Neural cell (in vitro differentiated cells): ENCODE data around the gene PDE4D.

Experiments
- CTCF ChIP-seq: fragments of 450-650 bp; IDR thresholded peaks from 2 replicates; pipeline ENCODE4 v1.5.1; 2014; ENCODE audit warnings: antibody characterized with exemption, mild to moderate bottlenecking, moderate library complexity; ENCODE audit not compliant: poor library complexity, severe bottlenecking
- EP300 ChIP-seq: fragments of 450-650 bp; conservative IDR thresholded peaks from 2 replicates; pipeline ENCODE4 v1.6.1; 2014; ENCODE audit warnings: antibody characterized with exemption, mild to moderate bottlenecking, moderate library complexity; ENCODE audit not compliant: poor library complexity, severe bottlenecking
- EZH2 ChIP-seq: fragments of 200-600, 300-800 bp; shearing (Covaris generic), sonication (generic); IDR thresholded peaks from 2 replicates; pipeline ENCODE4 v1.6.1; 2014; ENCODE audit warnings: antibody characterized with exemption, low read length, borderline replicate concordance, mild to moderate bottlenecking; ENCODE audit not compliant: insufficient read depth, poor library complexity, severe bottlenecking
- MXI1 ChIP-seq: fragments of 450-650 bp; conservative IDR thresholded peaks from 2 replicates; pipeline ENCODE4 v1.6.1; 2014; ENCODE audit warnings: antibody characterized with exemption, mild to moderate bottlenecking; ENCODE audit not compliant: poor library complexity, severe bottlenecking
- POLR2AphosphoS5 ChIP-seq: IDR thresholded peaks from 2 replicates; pipeline ENCODE4 v1.6.1; 2012
- RAD21 ChIP-seq: fragments of 450-650 bp; conservative IDR thresholded peaks from 2 replicates; pipeline ENCODE4 v1.6.1; 2014; ENCODE audit warnings: antibody characterized with exemption, mild to moderate bottlenecking, moderate library complexity
- SMC3 ChIP-seq: fragments of 450-650 bp; conservative IDR thresholded peaks from 2 replicates; pipeline ENCODE4 v1.6.1; 2014; ENCODE audit warnings: antibody characterized with exemption, mild to moderate bottlenecking, moderate library complexity; ENCODE audit not compliant: poor library complexity
- TAF1 ChIP-seq: IDR thresholded peaks from 2 replicates; pipeline ENCODE4 v1.6.1; 2012; ENCODE audit warnings: low read depth
- TF ChIP-seq, protein P1 (sequence below): IDR thresholded peaks from 2 replicates; pipeline ENCODE4 v1.6.1; 2012; ENCODE audit warnings: borderline replicate concordance

DNA sequence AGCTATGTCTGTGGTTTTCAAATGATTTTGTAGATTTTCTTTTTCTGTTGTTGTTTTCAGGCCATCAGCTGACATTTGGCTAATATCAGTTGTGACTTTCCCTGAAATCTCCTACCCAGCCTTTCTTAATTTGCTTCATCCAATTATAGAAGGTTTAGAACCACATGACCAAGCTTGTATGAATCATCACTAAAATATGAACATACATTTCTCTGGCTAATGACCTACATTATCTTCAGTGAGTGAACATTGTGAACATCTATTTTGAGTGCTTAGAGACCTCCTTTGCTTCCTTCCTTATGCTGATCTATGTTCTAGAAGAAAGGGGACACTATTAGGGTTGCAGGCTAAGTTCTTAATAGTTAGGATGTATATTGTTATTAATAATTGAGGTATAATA lies 778.2 kb downstream of the PDE4D start:
- TF ChIP-seq TAF1 (no peak), CTCF (no peak), EZH2 (no peak), POLR2AphosphoS5 (no peak), RAD21 (no peak), MXI1 (no peak), SMC3 (no peak), EP300 (no peak)
- TF ChIP-seq, protein P1, sequence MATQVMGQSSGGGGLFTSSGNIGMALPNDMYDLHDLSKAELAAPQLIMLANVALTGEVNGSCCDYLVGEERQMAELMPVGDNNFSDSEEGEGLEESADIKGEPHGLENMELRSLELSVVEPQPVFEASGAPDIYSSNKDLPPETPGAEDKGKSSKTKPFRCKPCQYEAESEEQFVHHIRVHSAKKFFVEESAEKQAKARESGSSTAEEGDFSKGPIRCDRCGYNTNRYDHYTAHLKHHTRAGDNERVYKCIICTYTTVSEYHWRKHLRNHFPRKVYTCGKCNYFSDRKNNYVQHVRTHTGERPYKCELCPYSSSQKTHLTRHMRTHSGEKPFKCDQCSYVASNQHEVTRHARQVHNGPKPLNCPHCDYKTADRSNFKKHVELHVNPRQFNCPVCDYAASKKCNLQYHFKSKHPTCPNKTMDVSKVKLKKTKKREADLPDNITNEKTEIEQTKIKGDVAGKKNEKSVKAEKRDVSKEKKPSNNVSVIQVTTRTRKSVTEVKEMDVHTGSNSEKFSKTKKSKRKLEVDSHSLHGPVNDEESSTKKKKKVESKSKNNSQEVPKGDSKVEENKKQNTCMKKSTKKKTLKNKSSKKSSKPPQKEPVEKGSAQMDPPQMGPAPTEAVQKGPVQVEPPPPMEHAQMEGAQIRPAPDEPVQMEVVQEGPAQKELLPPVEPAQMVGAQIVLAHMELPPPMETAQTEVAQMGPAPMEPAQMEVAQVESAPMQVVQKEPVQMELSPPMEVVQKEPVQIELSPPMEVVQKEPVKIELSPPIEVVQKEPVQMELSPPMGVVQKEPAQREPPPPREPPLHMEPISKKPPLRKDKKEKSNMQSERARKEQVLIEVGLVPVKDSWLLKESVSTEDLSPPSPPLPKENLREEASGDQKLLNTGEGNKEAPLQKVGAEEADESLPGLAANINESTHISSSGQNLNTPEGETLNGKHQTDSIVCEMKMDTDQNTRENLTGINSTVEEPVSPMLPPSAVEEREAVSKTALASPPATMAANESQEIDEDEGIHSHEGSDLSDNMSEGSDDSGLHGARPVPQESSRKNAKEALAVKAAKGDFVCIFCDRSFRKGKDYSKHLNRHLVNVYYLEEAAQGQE = no peak
